Testis (tissue), 3 donors: ENCODE results near the gene DOK5. TPM values are rescaled to one million over a fixed set of nuclear protein-coding genes. Genes with fewer than 3 reads are reported as not detected.

Experiments used
- DNase-seq: peaks from one replicate; pipeline ENCODE4 v3.0.0-alpha.2; 2019
- H3K27ac ChIP-seq, 2 donors: fragments of 200-600 bp; sonication (generic); one replicate each; pipeline ENCODE4 v1.5.1; 2019
- H3K27me3 ChIP-seq: fragments of 200-600 bp; sonication (generic); one replicate; pipeline ENCODE4 v1.5.1; 2019
- H3K36me3 ChIP-seq: fragments of 200-600 bp; sonication (generic); one replicate; pipeline ENCODE4 v1.5.1; 2017; ENCODE audit warnings: low read depth; ENCODE audit errors: missing control alignments
- H3K4me1 ChIP-seq: fragments of 200-600 bp; sonication (generic); one replicate; pipeline ENCODE4 v1.5.1; 2019
- H3K4me3 ChIP-seq, 2 donors: fragments of 200-600 bp; sonication (generic); one replicate each; pipeline ENCODE4 v1.5.1; 2017 to 2019
- H3K9me3 ChIP-seq: fragments of 200-600 bp; sonication (generic); one replicate; pipeline ENCODE4 v1.5.1; 2017
- POLR2A ChIP-seq: fragments of 450-650 bp; IDR thresholded peaks from one replicate; pipeline ENCODE4 v1.6.1; 2017; ENCODE audit warnings: antibody characterized with exemption, mild to moderate bottlenecking, moderate library complexity
- WGBS, 2 donors: methylation state at CpG; one replicate each; pipeline ENCODE4 v1.1.5; 2018; 5-methylcytosine and 5-hydroxymethylcytosine counted together
- intact Hi-C: fragments of 100-400 bp; cut with DNase I; formaldehyde crosslinking; loops from one replicate; pipeline ENCODE4 v1.15.1; 2023; ENCODE audit warnings: low total_unique reads
- polyA plus RNA-seq: library from polyadenylated mRNA; stranded (reverse); fragments of 350-450 nt; fragmentation: Illumina TruSeq; extraction: RNeasy Lipid Tissue Mini Kit (QIAGEN cat#74804); gene quantifications from one replicate; pipeline ENCODE4 v1.2.3, GENCODE V29; 2014; ENCODE audit warnings: low read depth, low replicate concordance; ENCODE audit not compliant: insufficient read depth
- total RNA-seq, 2 donors: library from RNA; depleted of rRNA; stranded (reverse); fragments of >200 nt; gene quantifications; one replicate each; pipeline ENCODE4 v1.2.3, GENCODE V29; 2016
- TF ChIP-seq, protein P1 (sequence below), 3 experiments: fragments of 450-650 bp in 2 of 3; fragments of 200-600 bp in 1 of 3; sonication (generic) in 1 of 3; IDR thresholded peaks; one replicate each; pipeline ENCODE4 v1.5.1; 2016 to 2019; ENCODE audit warnings: antibody characterized with exemption in 3 of 3, mild to moderate bottlenecking in 2 of 3, moderate library complexity in 1 of 3

DOK5 gene
- total and polyA plus RNA-seq, 3 donors from 2014 or later: 1.0 to 3.1 (median 1.7) TPM

DNA sequence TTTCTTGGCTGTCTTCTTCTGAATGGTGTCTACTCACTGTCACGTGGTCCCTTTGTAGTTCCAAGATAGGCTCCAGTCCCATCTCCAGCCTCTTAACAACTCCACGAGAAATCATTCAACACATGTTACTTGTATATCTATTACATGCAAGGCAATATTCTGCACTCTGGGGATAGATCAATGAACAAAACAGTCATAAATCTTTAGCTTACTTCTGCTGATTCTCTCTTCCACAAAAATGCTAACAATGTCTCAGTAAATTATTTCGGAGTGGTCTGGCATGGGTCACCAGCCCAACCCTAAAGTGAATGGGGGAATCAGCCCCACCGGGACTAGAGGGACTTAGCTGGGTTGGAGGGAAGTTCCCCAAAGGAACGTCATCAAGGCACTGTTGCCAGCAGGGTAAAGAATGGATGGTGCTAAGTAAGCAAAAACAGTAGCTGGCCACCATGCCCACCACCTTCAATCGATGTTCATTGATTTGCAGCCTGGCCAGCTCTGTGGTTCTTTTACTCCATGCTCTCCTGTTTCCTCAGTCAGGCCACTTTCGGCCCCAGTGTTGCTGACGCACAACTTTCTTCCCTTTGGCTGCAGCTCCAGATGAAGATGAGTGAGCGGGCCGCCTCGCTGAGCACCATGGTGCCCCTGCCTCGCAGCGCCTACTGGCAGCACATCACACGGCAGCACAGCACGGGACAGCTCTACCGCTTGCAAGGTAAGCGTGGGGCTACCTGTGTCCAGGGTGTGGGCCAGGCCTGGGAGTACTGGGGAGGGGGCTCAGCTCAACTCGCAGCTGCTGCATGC lies 167.7 kb downstream of the DOK5 start:
- WGBS, 2 donors: 86 to 89% methylated on average over 18 of the region's 18 CpGs
- Histone ChIP-seq H3K9me3 (no peaks in the 10 kb centered on the region), H3K27me3 (no peaks in the 10 kb centered on the region), H3K4me1 (no peaks in the 10 kb centered on the region), H3K27ac (no peak overlapping the region), H3K36me3 (no peaks in the 10 kb centered on the region), H3K4me3 (no peak overlapping the region)
- no peak for DNase-seq
- TF ChIP-seq POLR2A: no peak
- TF ChIP-seq, protein P1, sequence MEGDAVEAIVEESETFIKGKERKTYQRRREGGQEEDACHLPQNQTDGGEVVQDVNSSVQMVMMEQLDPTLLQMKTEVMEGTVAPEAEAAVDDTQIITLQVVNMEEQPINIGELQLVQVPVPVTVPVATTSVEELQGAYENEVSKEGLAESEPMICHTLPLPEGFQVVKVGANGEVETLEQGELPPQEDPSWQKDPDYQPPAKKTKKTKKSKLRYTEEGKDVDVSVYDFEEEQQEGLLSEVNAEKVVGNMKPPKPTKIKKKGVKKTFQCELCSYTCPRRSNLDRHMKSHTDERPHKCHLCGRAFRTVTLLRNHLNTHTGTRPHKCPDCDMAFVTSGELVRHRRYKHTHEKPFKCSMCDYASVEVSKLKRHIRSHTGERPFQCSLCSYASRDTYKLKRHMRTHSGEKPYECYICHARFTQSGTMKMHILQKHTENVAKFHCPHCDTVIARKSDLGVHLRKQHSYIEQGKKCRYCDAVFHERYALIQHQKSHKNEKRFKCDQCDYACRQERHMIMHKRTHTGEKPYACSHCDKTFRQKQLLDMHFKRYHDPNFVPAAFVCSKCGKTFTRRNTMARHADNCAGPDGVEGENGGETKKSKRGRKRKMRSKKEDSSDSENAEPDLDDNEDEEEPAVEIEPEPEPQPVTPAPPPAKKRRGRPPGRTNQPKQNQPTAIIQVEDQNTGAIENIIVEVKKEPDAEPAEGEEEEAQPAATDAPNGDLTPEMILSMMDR (IDR thresholded peaks at IDR 0.05): no peak
- intact Hi-C loops: loop anchor here (10.0 kb wide), 2 partner anchors 418 to 548 kb away; no protein-coding TSS in a partner anchor

DNA sequence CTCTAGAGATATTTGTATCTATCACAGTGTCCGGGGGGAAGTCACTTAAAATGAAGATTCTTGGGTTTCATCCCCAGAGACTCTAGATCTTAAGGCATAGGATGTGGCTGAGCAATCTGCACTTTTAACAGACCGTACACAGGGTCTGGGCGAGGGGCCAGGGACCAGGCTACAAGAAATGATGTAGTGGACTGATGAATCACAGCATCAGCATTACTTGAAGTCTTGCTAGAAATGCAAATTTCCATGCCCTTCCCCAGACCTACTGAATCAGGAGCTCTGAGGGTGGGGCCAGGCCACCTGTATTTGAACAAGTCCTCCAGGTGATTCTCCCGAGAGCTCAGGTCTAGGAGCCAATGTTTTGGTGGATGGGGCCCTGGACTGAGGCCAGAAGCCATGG lies 168.4 kb downstream of the DOK5 start:
- H3K9me3 ChIP-seq: no peaks in the 10 kb centered on the region
- intact Hi-C loops: loop anchor here (10.0 kb wide), 2 partner anchors 419 to 549 kb away; no protein-coding TSS in a partner anchor
- H3K36me3 ChIP-seq: no peaks in the 10 kb centered on the region
- TF ChIP-seq, protein P1 (IDR thresholded peaks at IDR 0.05): no peak
- H3K4me1 ChIP-seq: no peaks in the 10 kb centered on the region
- DNase-seq: no peak
- H3K27ac ChIP-seq: no peak overlapping the region
- no peak overlapping the region for H3K4me3 ChIP-seq
- WGBS, 2 donors: 81 to 86% methylated on average over 4 of the region's 4 CpGs
- H3K27me3 ChIP-seq: no peaks in the 10 kb centered on the region

DNA sequence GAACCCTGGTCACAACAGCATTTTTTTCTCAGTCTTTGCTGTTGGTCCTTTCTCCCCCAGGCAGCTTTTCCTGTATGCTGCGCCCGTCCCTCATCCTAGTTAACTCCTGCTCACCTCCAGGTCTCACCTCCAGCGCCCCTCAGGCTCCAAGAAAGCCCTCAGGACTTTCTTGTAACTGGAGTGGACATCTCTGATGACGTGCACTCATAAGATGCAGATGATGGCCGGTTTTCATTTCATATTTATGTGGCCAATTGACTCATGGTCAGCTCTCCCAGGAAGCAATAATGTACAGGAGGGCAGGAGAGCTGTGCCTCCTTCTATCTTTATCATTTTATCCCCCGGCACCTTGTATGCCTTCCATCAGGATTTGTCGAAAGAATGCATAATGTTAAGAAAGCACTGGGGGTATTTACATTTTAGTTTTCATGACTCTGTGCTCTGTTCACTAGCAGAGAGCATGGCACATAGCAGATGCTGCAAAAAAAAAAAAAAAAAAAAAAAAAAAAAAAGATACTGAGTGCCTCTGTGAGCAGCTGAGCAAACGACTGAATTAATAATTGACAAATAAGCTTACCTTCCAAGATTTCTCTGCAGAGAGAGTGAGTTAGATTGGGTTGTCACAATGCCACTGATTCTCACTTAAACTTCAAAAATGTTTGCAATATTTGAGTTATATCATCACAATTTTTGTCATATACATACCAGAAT lies 170.2 kb downstream of the DOK5 start:
- no peaks in the 10 kb centered on the region for H3K27me3 ChIP-seq
- no peaks in the 10 kb centered on the region for H3K9me3 ChIP-seq
- intact Hi-C loops: loop anchor here (10.0 kb wide), 2 partner anchors 421 to 551 kb away; no protein-coding TSS in a partner anchor
- no peaks in the 10 kb centered on the region for H3K36me3 ChIP-seq
- H3K27ac ChIP-seq: no peak overlapping the region
- H3K4me3 ChIP-seq: no peak overlapping the region
- H3K4me1 ChIP-seq: no peaks in the 10 kb centered on the region
- 60 to 62% methylated on average over 8 of the region's 8 CpGs for WGBS, 2 donors
- TF ChIP-seq, protein P1 (IDR thresholded peaks at IDR 0.05): no peak
- TF ChIP-seq POLR2A: no peak
- DNase-seq: no peak

DNA sequence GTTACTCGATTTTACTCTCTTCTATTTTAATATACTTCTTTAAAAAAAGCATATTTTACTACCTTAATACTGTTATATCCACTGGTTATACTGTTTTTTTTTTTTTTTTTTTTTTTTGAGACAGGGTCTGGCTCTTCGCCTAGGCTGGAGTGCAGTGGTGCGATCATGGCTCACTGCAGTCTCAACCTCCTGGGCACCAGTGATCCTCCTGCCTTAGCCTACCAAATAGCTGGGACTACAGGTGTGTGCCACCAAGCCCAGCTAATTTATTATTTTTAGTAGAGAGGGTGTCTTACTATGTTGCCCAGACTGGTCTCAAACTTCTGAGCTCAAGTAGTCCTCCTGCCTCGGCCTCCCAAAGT lies 170.7 kb downstream of the DOK5 start:
- Histone ChIP-seq H3K27me3 (no peaks in the 10 kb centered on the region), H3K27ac (no peak overlapping the region), H3K4me3 (no peak overlapping the region), H3K4me1 (no peaks in the 10 kb centered on the region), H3K9me3 (no peaks in the 10 kb centered on the region), H3K36me3 (no peaks in the 10 kb centered on the region)
- 85 to 87% methylated on average over 4 of the region's 4 CpGs for WGBS, 2 donors
- TF ChIP-seq, protein P1 (IDR thresholded peaks at IDR 0.05): no peak
- TF ChIP-seq POLR2A: no peak
- no peak for DNase-seq
- intact Hi-C loops: loop anchor here (10.0 kb wide), 2 partner anchors 421 to 551 kb away; no protein-coding TSS in a partner anchor
